Transverse colon (tissue), 4 donors: ENCODE results near the gene UBQLN4. TPM values are rescaled to one million over a fixed set of nuclear protein-coding genes. Genes with fewer than 3 reads are reported as not detected.

Experiments
- DNase-seq: peaks from one replicate; pipeline ENCODE4 v3.0.0-alpha.2; 2019
- H3K27ac ChIP-seq, 4 donors: fragments of 200-600 bp; sonication (generic); 2 replicates each; pipeline ENCODE4 v1.5.1; 2016 to 2018; ENCODE audit warnings: inconsistent platforms in 4 of 4
- H3K27me3 ChIP-seq: fragments of 200-600 bp; sonication (generic); 2 replicates; pipeline ENCODE4 v1.5.1; 2017; ENCODE audit warnings: inconsistent platforms
- H3K36me3 ChIP-seq, 4 donors: fragments of 200-600 bp; sonication (generic); 2 replicates each; pipeline ENCODE4 v1.5.1; 2017 to 2019; ENCODE audit warnings: inconsistent platforms in 4 of 4
- H3K4me1 ChIP-seq, 4 donors: fragments of 200-600 bp; sonication (generic); 2 replicates each; pipeline ENCODE4 v1.5.1; 2017 to 2020; ENCODE audit warnings: inconsistent platforms in 4 of 4
- H3K4me3 ChIP-seq, 4 donors: fragments of 200-600 bp; sonication (generic); 1 replicate in 1 of 4; 2 replicates in 3 of 4; pipeline versions ENCODE4 v1.5.1 to v1.6.1; 2017 to 2019; ENCODE audit warnings: inconsistent platforms in 4 of 4
- H3K9me3 ChIP-seq, 2 donors: fragments of 200-600 bp; sonication (generic); 2 replicates each; pipeline ENCODE4 v1.5.1; 2017 to 2019; ENCODE audit warnings: inconsistent platforms in 2 of 2
- CTCF ChIP-seq, 5 experiments: fragments of 200-600 bp in 3 of 5; fragments of 450-650 bp in 2 of 5; sonication (generic) in 3 of 5; IDR thresholded peaks; 1 replicate in 2 of 5; 2 replicates in 3 of 5; pipeline ENCODE4 v1.5.1; 2016 to 2017; ENCODE audit warnings: antibody characterized with exemption in 5 of 5, inconsistent platforms in 3 of 5, mild to moderate bottlenecking in 2 of 5, moderate library complexity in 1 of 5
- EP300 ChIP-seq: sonication (generic); formaldehyde crosslinking; IDR thresholded peaks from one replicate; pipeline ENCODE4 v1.6.1; 2017; ENCODE audit warnings: antibody characterized with exemption, low read depth
- POLR2A ChIP-seq: fragments of 450-650 bp; IDR thresholded peaks from one replicate; pipeline ENCODE4 v1.6.1; 2016; ENCODE audit warnings: antibody characterized with exemption, mild to moderate bottlenecking, moderate library complexity
- POLR2AphosphoS5 ChIP-seq, 3 donors: sonication (generic); formaldehyde crosslinking; IDR thresholded peaks; one replicate each; pipeline ENCODE4 v1.6.1; 2016; ENCODE audit warnings: antibody characterized with exemption in 3 of 3
- WGBS, 2 donors: methylation state at CpG; one replicate each; pipeline ENCODE4 v1.1.5; 2018; ENCODE audit warnings: low coverage in 1 of 2; 5-methylcytosine and 5-hydroxymethylcytosine counted together
- in situ Hi-C, 4 donors: fragments of 200-750 bp; cut with MboI; loops; one replicate each; pipeline versions ENCODE4 v1.15.0 to v1.15.1; 2017; ENCODE audit warnings: low sequenced_read_pairs in 3 of 4, low pct_ligation_motif_present in 1 of 4, low pct_unique_long_range_greater_than_20kb in 1 of 4
- intact Hi-C: fragments of 100-400 bp; cut with DNase I; formaldehyde crosslinking; loops from one replicate; pipeline ENCODE4 v1.15.1; 2023; ENCODE audit warnings: low total_unique reads
- total RNA-seq, 4 donors: library from RNA; depleted of rRNA; stranded (reverse); fragments of >200 nt; gene quantifications; one replicate each; pipeline ENCODE4 v1.1.0, GENCODE V29; 2016

Gene UBQLN4
- total RNA-seq, 4 donors from 2014 or later, result 7.9 to 21.3 (median 16.1) TPM

GRCh38 chr1:156090138-156090839 is 36.7 kb upstream of the UBQLN4 start:
- intact Hi-C loops, result loop anchor here (2.0 kb wide), 1 partner anchor 135 kb away; no protein-coding TSS in a partner anchor
- Histone ChIP-seq H3K27ac (no peak overlapping the region), H3K9me3 (no peaks in the 10 kb centered on the region), H3K27me3 (no peaks in the 10 kb centered on the region), H3K4me3 (no peak overlapping the region), H3K36me3 (no peaks in the 10 kb centered on the region), H3K4me1 (peaks cover 0 to 7% (median 1%) of the 10 kb centered on the region in 4 donors)
- DNase-seq, result no peak
- 5 to 33% methylated on average over 3 to 5 of the region's 5 CpGs for WGBS, 2 donors
- no peak for TF ChIP-seq POLR2A
- no peak for TF ChIP-seq POLR2AphosphoS5 (IDR thresholded peaks at IDR 0.05)
- no peak for TF ChIP-seq EP300
- no peak for TF ChIP-seq CTCF (IDR thresholded peaks at IDR 0.05)
- in situ Hi-C loops, result loop anchor here (5.0 to 25.0 kb wide), 4 partner anchors 42 to 137 kb away; partner anchors contain the start of gene PMF1 (in 1 of the 4)

- H3K36me3 ChIP-seq, result no peaks in the 10 kb centered on the region
- no peak for DNase-seq
- no peaks in the 10 kb centered on the region for H3K9me3 ChIP-seq
- H3K27me3 ChIP-seq, result no peaks in the 10 kb centered on the region
- intact Hi-C loops (loop anchor here (2.0 kb wide), 1 partner anchor 135 kb away; no protein-coding TSS in a partner anchor), in situ Hi-C loops (loop anchor here (5.0 to 25.0 kb wide), 4 partner anchors 43 to 138 kb away; partner anchors contain the start of gene PMF1 (in 1 of the 4))
- TF ChIP-seq CTCF (IDR thresholded peaks at IDR 0.05) (no peak), EP300 (no peak), POLR2A (no peak), POLR2AphosphoS5 (IDR thresholded peaks at IDR 0.05) (no peak)
- 59% methylated on average over 5 of the region's 6 CpGs; no CpG with 5 or more reads in 1 of the 2 donors for WGBS, 2 donors
- H3K4me3 ChIP-seq, result no peak overlapping the region
- peaks cover 0 to 7% (median 1%) of the 10 kb centered on the region in 4 donors for H3K4me1 ChIP-seq
- peak overlapping the region in 1 of 4 donors; percentile 34 for H3K27ac ChIP-seq
Measured at GRCh38 chr1:156089704-156090103, 36.1 kb upstream of the UBQLN4 start.

GRCh38 chr1:156086256-156086662 is 32.7 kb upstream of the UBQLN4 start:
- intact Hi-C loops, result no loop called here
- no peak overlapping the region for H3K27ac ChIP-seq

More at GRCh38 chr1:156086256-156086662, 32.7 kb upstream of the UBQLN4 start:
- Histone ChIP-seq H3K4me1 (peaks cover 0 to 29% (median 15%) of the 10 kb centered on the region in 4 donors), H3K36me3 (no peaks in the 10 kb centered on the region), H3K9me3 (no peaks in the 10 kb centered on the region), H3K4me3 (no peak overlapping the region), H3K27me3 (no peaks in the 10 kb centered on the region)
- WGBS, 2 donors, result 53 to 63% methylated on average over 1 of the region's 1 CpG
- in situ Hi-C loops, result loop anchor here in 2 of 4 donors (5.0 to 25.0 kb wide), 2 partner anchors 46 to 126 kb away; partner anchors contain the start of gene PMF1 (in 1 of the 2)
- DNase-seq, result no peak
- TF ChIP-seq POLR2A (no peak), CTCF (IDR thresholded peaks at IDR 0.05) (no peak)
